ENCODE measurements around the gene CLCN3. TPM values are rescaled to one million over a fixed set of nuclear protein-coding genes. Genes with fewer than 3 reads are reported as not detected.
"Not testable (repeated sequence)": the region's sequence is repeated elsewhere in the genome, so short reads cannot be mapped to it uniquely, and the experiment has no call there.

Gene CLCN3
- polyA plus RNA-seq, 4 donors = 39.7 to 80.2 (median 60.7) TPM

DNA sequence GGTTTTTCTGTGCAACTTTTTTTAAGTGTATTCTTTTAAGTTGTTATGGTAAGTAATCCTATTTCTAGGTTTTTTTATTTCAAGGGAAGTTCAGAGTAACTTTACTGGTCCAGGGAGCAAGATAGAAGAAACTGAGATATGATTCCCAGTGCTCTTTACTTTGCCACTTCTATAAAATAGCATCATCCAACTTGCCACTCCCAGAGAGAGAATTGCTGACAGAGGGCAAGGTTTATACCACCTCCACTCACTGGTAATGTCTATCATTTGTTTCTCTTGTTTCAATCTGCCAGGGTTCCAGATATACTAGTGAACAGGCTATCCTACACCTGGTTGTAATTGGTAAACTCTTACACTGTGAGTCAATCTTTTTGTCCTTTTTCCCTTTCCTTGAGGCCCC, 3.5 kb upstream of the CLCN3 start:
- DNase-seq (ENCODE audit: low read depth in 4 of 4, low spot score in 3 of 4) = no peak

GRCh38 chr4:169617306-169617705, 3.1 kb upstream of the CLCN3 start:
- DNase-seq (ENCODE audit: low read depth in 4 of 4, low spot score in 3 of 4) = no peak

DNA sequence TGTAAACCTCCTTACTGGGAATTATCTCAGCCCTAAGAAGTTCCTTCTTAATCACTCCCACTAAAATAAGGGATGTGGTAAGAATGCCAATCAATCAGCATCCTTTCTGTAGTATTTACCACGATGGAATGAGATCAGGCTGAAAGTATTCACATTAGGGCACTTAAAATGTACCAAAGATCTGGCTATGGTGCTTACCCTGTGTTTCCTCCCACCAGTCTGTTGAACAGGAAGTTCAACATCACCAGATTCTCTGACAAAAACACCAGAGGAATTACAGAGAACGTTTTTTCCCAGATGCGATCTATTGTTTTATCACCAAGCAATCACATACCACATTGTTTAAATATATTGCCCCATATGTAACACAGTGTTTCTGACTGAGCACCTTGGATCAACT, 2.1 kb upstream of the CLCN3 start:
- DNase-seq (ENCODE audit: low read depth in 4 of 4, low spot score in 3 of 4) = no peak

DNA sequence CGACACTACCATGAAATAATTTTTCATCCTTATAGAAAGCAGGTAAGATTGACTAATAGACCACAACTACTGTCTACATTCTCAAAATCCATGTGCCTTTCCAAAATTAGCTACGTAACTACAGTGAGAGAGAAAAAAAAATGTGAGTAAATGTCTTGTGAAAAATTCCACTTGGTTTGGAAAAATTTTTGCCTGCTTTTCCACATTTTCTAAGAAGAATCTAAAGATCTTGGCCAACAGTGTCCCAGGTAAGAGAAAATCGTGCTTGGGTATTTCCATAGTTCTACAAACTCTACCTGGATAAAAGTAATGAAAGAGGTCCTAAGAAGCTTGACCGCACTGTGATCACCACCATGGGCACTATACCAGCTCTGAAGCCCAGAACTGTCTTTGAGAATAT, 1.4 kb upstream of the CLCN3 start:
- DNase-seq (ENCODE audit: low read depth in 4 of 4, low spot score in 3 of 4) = no peak

DNA sequence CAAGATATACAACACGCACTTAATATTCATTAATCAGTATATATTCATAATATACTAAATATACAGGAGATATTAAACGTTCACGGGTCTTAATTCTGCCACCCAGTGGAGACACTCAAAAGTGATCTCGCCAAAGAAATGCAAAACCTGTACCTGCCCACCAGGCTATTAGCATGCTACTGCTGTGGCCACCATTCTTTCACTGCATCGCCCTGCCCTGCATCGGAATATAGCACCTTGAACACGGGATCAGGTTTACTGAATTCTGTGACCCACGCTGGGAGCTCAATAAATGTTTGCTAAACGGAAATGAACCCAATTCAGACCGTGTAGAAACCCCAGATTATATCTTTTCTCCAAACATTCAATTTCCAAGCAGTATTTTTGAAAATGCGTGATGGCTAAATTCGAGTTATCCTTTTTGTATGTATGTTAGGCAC, 840 bp upstream of the CLCN3 start:
- peak in 1 of 4 donors; percentile 48 for DNase-seq (ENCODE audit: low read depth in 4 of 4, low spot score in 3 of 4)

- DNase-seq (ENCODE audit: low read depth in 4 of 4, low spot score in 3 of 4) = no peak
Measured at GRCh38 chr4:169620880-169621248, 486 bp downstream of the CLCN3 start.

DNA sequence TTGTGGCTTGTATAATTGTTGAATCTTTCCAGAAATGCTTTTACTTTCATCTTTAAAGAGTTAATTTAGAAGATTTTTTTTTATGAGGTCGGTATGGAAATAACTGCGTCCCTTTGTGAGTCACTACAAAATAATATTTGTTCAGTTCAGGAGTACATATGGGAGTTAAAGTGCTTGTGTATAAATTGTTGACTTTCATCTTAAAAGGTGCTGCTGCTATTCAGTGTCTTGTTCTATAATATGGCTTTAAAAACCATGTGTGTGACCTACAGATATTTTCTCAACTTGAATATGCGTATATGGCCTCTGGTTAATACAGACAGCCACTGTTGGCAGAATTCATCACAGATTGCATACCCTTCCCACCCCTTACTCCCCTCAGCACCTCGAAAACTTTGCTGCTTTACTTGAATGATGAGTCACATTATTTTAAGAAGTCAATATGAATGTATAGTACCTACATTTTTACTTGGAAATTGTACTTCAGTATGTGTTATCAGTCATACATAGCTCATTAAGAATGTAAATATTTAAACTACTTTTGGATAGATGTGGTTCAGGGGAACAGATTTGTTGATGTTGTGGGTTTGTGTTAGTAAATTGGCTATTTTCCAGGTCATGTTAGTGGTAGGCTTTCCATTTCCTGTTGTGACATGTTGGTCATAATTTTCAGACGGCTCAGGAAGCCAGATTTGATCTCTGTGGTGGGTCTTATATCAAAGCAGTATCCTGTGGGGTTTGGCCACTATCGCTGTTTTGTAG, 1.5 kb downstream of the CLCN3 start:
- no peak for DNase-seq (ENCODE audit: low read depth in 4 of 4, low spot score in 3 of 4)

DNA sequence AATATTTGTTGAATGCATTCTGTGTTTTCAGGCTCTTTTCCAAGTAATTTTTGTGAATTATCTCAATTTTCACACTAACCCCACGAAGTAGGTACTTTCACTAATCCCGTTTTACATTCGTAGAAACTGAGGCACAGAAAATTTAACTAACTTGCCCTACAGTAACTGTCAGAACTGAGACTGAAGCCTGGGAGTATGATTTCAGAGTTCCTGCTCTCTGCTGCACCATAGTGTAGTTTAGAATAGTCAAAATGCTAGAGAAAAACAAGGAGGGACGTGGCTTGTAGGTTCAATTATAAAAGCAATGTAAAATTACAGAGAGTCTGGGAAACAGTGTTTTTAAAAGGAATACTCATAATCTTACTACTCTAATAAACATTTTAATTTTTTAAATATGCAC, 2.2 kb downstream of the CLCN3 start:
- no peak for DNase-seq (ENCODE audit: low read depth in 4 of 4, low spot score in 3 of 4)

DNA sequence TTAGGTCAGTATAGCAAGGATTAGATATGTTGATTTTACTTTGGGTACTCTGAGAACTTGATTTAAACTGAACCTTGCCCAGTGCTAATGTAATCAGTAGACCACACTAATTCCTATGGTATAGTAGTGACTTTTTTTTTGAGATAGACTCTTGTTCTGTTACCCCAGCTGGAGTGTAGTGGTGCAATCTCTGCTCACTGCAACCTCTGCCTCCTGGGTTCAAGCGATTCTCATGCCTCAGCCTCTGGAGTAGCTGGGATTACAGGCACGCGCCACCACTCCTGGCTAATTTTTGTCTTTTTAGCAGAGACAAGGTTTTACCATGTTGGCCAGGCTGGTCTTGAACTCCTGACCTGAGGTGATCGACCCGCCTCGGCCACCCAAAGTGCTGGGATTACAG, 3.6 kb downstream of the CLCN3 start:
- not testable (repeated sequence) for DNase-seq (ENCODE audit: low read depth in 4 of 4, low spot score in 3 of 4)

DNA sequence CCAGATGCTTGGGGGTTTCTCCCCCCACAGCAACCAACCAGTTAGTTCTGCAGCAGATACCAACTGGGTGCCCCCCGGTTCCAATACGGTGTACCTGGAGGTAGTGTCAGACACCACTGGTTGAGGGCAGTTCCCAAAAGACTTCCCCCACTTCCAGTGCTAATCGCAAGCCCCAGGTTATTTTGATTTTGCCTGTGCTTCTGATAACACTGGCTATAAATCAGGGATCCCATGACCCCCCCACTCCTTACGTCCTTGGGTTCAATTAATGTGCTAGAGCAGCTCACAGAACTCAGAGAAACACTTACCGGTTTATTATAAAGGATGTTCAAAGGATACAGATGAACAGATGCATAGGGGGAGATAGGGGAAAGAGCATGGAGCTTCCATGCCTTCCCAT, 5.5 kb downstream of the CLCN3 start:
- no peak for DNase-seq (ENCODE audit: low read depth in 4 of 4, low spot score in 3 of 4)

GRCh38 chr4:169626331-169627282, 6.2 kb downstream of the CLCN3 start:
- no peak for DNase-seq (ENCODE audit: low read depth in 4 of 4, low spot score in 3 of 4)

GRCh38 chr4:169627307-169627706, 6.9 kb downstream of the CLCN3 start:
- DNase-seq (ENCODE audit: low read depth in 4 of 4, low spot score in 3 of 4) = no peak

- no peak for DNase-seq (ENCODE audit: low read depth in 4 of 4, low spot score in 3 of 4)
Measured at GRCh38 chr4:169628579-169628978, 8.2 kb downstream of the CLCN3 start.

DNA sequence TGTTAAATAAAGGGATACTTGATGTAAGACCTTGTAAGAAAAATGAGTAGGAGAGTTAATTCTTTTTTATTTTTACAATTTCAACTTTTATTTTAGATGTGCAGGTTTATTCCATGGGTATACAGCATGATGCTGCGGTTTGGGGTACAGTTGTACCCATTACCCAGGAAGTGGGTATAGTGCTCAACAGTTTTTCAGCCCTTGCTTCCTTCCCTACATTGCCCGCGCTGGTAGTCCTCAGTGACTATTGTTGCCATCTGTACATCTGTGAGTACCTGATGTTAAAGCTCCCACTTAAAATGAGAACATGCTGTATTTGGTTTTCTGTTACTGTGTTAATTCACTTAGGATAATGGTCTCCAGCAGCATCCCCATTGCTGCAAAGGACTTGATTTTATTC, 9.7 kb downstream of the CLCN3 start:
- no peak for DNase-seq (ENCODE audit: low read depth in 4 of 4, low spot score in 3 of 4)

DNA sequence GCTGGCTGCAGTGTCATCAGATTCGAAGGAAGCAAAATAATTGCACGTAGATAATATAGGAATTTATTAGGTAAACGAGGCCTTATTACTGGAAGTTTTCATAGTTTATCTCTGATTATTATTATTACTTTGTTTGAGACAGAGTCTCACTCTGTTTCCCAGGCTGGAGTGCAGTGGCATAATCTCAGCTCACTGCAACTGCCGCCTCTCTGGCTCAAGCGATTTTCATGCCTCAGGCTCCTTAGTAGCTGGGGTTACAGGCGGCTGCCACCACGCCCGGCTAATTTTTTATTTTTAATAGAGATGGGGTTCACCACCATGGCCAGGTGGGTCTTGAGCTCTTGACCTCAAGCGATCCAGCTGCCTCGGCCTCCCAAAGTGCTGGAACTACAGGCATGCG, 12.5 kb downstream of the CLCN3 start:
- no peak for DNase-seq (ENCODE audit: low read depth in 4 of 4, low spot score in 3 of 4)

GRCh38 chr4:169634975-169635374, 14.6 kb downstream of the CLCN3 start:
- no peak for DNase-seq (ENCODE audit: low read depth in 4 of 4, low spot score in 3 of 4)

GRCh38 chr4:169640261-169640870, 20.0 kb downstream of the CLCN3 start:
- DNase-seq (ENCODE audit: low read depth in 4 of 4, low spot score in 3 of 4) = no peak

- no peak for DNase-seq (ENCODE audit: low read depth in 4 of 4, low spot score in 3 of 4)
Measured at GRCh38 chr4:169644802-169645201, 24.4 kb downstream of the CLCN3 start.

DNA sequence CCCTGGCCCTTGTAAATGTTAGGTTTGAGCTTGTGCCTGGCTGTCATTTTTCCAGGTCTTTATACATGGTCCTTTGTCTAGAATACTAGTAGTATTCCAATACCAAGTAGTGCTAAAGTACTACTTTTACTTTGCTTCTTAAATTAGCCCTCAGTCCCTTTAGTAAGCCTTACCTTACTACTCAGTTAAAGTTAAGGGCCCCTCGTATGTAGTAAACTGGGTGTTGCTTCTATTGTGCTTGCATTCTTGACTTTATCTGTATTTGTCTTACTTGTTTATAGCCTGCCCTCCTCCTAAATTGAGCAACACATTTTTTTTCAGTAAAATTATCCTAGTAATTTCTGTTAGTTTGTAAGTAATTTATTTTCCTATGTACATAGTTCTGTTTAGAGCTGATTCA, 25.2 kb downstream of the CLCN3 start:
- DNase-seq (ENCODE audit: low read depth in 4 of 4, low spot score in 3 of 4) = no peak

DNA sequence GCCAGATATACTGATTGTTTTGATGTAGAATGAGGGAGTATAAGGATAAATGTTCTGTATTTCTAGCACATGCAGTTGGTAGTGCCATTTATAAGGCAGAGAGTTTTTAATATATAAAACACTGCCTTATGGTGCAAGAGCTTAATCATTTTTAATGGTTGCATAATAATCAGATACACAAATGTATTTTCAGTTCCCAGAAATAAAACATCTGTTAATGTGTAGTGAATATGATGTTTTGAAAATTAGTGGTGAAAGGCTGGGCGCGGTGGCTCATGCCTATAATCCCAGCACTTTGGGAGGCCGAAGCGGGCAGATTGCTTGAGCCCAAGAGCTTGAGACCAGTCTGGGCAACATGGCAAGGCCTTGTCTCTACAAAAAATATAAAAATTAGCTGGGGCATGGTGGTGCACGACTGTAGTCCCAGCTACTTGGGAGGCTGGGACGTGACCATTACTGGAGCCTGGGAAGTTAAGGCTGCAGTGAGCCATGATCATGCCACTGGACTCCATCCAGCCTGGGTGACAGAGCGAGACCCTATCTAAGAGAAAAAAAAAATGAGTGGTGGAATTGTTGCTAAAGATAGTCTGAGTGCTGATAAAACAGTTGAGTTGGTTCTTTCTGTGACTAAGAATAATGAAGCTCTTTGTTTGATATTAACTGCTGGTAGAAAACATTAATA, 29.3 kb downstream of the CLCN3 start:
- DNase-seq (ENCODE audit: low read depth in 4 of 4, low spot score in 3 of 4) = no peak

Measured in left renal pelvis (tissue), 4 donors.